Measurements from ENCODE around the gene SNRPB. TPM values are rescaled to one million over a fixed set of nuclear protein-coding genes. Genes with fewer than 3 reads are reported as not detected.

SNRPB gene
- total RNA-seq, 1 experiment from 2014 or later = 462 TPM

DNA sequence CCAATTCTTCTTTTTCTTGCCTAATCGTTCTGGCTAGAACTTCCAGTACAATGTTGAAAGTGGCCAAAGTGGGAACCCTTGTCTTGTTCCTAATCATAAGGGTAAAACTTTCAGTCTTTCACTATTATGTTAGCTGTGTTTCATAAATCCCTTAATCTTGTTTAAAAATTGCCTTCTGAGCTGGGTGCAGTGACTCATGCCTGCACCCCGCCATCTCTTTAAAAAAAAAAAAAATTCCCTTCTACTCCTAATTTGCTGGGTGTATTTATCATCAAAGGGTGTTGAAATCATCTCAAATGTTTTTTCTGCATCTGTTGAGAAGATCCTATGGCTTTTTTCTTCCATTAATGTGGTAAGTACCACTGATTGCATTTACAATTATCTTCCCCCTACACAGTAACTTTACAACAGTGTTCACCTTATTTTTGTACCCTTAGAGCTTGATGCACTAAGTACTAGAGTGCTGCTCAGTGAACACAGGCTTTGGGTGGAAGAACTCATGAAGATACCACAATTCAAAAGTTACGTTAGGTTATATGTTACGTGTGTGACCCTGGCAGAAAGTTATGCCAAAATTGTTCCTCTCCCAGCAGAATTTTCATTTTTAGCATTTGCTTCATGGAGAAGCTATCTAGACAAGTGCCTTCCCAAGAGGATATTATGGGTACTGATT lies 9.7 kb downstream of the SNRPB start:
- no peak overlapping the region for H2BK20ac ChIP-seq (ENCODE audit: low read depth, low read length, poor library complexity, severe bottlenecking)
- no peaks in the 10 kb centered on the region for H3K27me3 ChIP-seq (ENCODE audit: insufficient read depth, low read length)
- H3K4me1 ChIP-seq (ENCODE audit: insufficient read depth, low read length) = no peaks in the 10 kb centered on the region

More for the DNA sequence above, 9.7 kb downstream of the SNRPB start:
- Histone ChIP-seq H2BK5ac (ENCODE audit: insufficient read length, low read length) (no peak overlapping the region), H3T11ph (ENCODE audit: low read length) (no peak overlapping the region), H3K14ac (ENCODE audit: insufficient read depth, low read length) (no peak overlapping the region), H2BK15ac (ENCODE audit: low read depth, low read length) (no peak overlapping the region), H3K18ac (ENCODE audit: insufficient read length, low read depth, low read length) (no peak overlapping the region), H3K23me2 (ENCODE audit: insufficient read length, low read depth, low read length, poor library complexity, severe bottlenecking) (no peaks in the 10 kb centered on the region), H3K23ac (ENCODE audit: insufficient read length, low read depth, low read length) (no peak overlapping the region), H2AK5ac (ENCODE audit: insufficient read length, low read length) (no peak overlapping the region), H4K5ac (ENCODE audit: insufficient read length, low read depth, low read length) (no peak overlapping the region), H2BK12ac (ENCODE audit: insufficient read length, low read depth, low read length) (no peak overlapping the region), H3K56ac (ENCODE audit: insufficient read length, low read depth, low read length) (no peak overlapping the region), H3K9ac (ENCODE audit: extremely low read depth, insufficient read length, low read length) (no peak overlapping the region), H3K27ac (ENCODE audit: insufficient read length, low read depth, low read length) (no peak overlapping the region), H3K9me3 (ENCODE audit: control insufficient read depth, low read depth, low read length) (no peaks in the 10 kb centered on the region), H3K4ac (ENCODE audit: low read depth, low read length) (no peak overlapping the region), H3K4me2 (ENCODE audit: insufficient read depth, insufficient read length, low read length) (no peak overlapping the region), H3K79me1 (ENCODE audit: insufficient read depth, low read depth, low read length, poor library complexity, severe bottlenecking) (peaks cover 4% of the 10 kb centered on the region), H4K91ac (ENCODE audit: insufficient read length, low read depth, low read length) (no peak overlapping the region), H4K20me1 (ENCODE audit: control insufficient read depth, insufficient read depth, insufficient read length) (no peaks in the 10 kb centered on the region), H4K8ac (replicated peaks; ENCODE audit: insufficient read length, low read depth, low read length) (no peak overlapping the region), H2BK120ac (ENCODE audit: low read depth, low read length, poor library complexity, severe bottlenecking) (no peak overlapping the region), H3K79me2 (ENCODE audit: insufficient read depth, low read length) (no peaks in the 10 kb centered on the region), H2AFZ (ENCODE audit: low read length) (no peak overlapping the region)
- H3K36me3 Mint-ChIP-seq (ENCODE audit: insufficient read depth in 1 of 3, low read depth in 3 of 3) = peaks cover 59 to 74% (median 68%) of the 10 kb centered on the region in 3 experiments
- peaks cover 1% of the 10 kb centered on the region; the same call in 1 of the 2 replicates for H3K27me3 Mint-ChIP-seq (ENCODE audit: low read depth)
- H3K27ac Mint-ChIP-seq = no peak overlapping the region
- H3K4me1 Mint-ChIP-seq = no peaks in the 10 kb centered on the region
- WGBS (ENCODE audit: extremely low coverage, insufficient read length, low lambda C conversion rate) = no CpG with 5 or more reads among the region's 4 CpGs
- TF ChIP-seq, protein P1, sequence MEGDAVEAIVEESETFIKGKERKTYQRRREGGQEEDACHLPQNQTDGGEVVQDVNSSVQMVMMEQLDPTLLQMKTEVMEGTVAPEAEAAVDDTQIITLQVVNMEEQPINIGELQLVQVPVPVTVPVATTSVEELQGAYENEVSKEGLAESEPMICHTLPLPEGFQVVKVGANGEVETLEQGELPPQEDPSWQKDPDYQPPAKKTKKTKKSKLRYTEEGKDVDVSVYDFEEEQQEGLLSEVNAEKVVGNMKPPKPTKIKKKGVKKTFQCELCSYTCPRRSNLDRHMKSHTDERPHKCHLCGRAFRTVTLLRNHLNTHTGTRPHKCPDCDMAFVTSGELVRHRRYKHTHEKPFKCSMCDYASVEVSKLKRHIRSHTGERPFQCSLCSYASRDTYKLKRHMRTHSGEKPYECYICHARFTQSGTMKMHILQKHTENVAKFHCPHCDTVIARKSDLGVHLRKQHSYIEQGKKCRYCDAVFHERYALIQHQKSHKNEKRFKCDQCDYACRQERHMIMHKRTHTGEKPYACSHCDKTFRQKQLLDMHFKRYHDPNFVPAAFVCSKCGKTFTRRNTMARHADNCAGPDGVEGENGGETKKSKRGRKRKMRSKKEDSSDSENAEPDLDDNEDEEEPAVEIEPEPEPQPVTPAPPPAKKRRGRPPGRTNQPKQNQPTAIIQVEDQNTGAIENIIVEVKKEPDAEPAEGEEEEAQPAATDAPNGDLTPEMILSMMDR (conservative IDR thresholded peaks at IDR 0.05) = no peak
- H3K9me3 Mint-ChIP-seq = no peaks in the 10 kb centered on the region
- no peak overlapping the region for H3K4me3 Mint-ChIP-seq
- DNase-seq = no peak
